Neuronal stem cell (in vitro differentiated cells): ENCODE measurements around the gene GABRG3.

Experiments used
- DNase-seq: peaks from one replicate; pipeline ENCODE4 v3.0.0-alpha.2; 2013; ENCODE audit warnings: low spot score
- H2AFZ ChIP-seq: one replicate; pipeline ENCODE4 v1.6.1; 2013; ENCODE audit warnings: mild to moderate bottlenecking, low read length, inconsistent platforms
- H2AK5ac ChIP-seq: 2 replicates; pipeline ENCODE4 v1.6.1; 2013; ENCODE audit warnings: low read depth, mild to moderate bottlenecking, inconsistent platforms, low read length, moderate library complexity, mixed read lengths
- H2BK120ac ChIP-seq: 2 replicates; pipeline ENCODE4 v1.6.1; 2013; ENCODE audit warnings: low read depth, mild to moderate bottlenecking, inconsistent platforms, low read length, moderate library complexity, mixed read lengths
- H2BK12ac ChIP-seq: one replicate; pipeline ENCODE4 v1.6.1; 2013; ENCODE audit warnings: low read length, inconsistent platforms
- H2BK15ac ChIP-seq: 2 replicates; pipeline ENCODE4 v1.6.1; 2013; ENCODE audit warnings: mild to moderate bottlenecking, low read length, inconsistent platforms, mixed read lengths
- H2BK5ac ChIP-seq: one replicate; pipeline ENCODE4 v1.6.1; 2013; ENCODE audit warnings: inconsistent platforms, mild to moderate bottlenecking, low read length, moderate library complexity
- H3K14ac ChIP-seq: one replicate; pipeline ENCODE4 v1.6.1; 2013; ENCODE audit warnings: low read length, inconsistent platforms
- H3K18ac ChIP-seq: 2 replicates; pipeline ENCODE4 v1.6.1; 2013; ENCODE audit warnings: low read length, inconsistent platforms
- H3K23ac ChIP-seq: 2 replicates; pipeline ENCODE4 v1.6.1; 2013; ENCODE audit warnings: low read depth, mild to moderate bottlenecking, mixed read lengths, low read length, inconsistent platforms; ENCODE audit not compliant: poor library complexity
- H3K27ac ChIP-seq: replicated peaks from 3 replicates; pipeline ENCODE4 v1.5.1; 2013; ENCODE audit warnings: low read length, inconsistent platforms
- H3K27me3 ChIP-seq, 3 experiments: 2 replicates each; pipeline ENCODE4 v1.6.1; 2013; ENCODE audit warnings: low read length in 3 of 3, mild to moderate bottlenecking in 2 of 3, inconsistent platforms in 1 of 3, low read depth in 1 of 3, mixed read lengths in 1 of 3, moderate library complexity in 1 of 3; ENCODE audit not compliant: control insufficient read depth in 3 of 3, insufficient read depth in 3 of 3
- H3K36me3 ChIP-seq, 2 donors: replicated peaks in 1 of 2; 2 replicates each; pipeline ENCODE4 v1.6.1; 2013; ENCODE audit warnings: low read length in 2 of 2; ENCODE audit not compliant: control insufficient read depth in 2 of 2, insufficient read depth in 2 of 2
- H3K4ac ChIP-seq: 2 replicates; pipeline ENCODE4 v1.6.1; 2013; ENCODE audit warnings: inconsistent platforms, mild to moderate bottlenecking, low read length, moderate library complexity
- H3K4me1 ChIP-seq, 2 donors: 1 replicate in 1 of 2; 2 replicates in 1 of 2; pipeline ENCODE4 v1.6.1; 2013; ENCODE audit warnings: low read length in 2 of 2, low read depth in 1 of 2; ENCODE audit not compliant: control insufficient read depth in 2 of 2, insufficient read depth in 1 of 2
- H3K4me2 ChIP-seq: one replicate; pipeline ENCODE4 v1.6.1; 2013; ENCODE audit warnings: mild to moderate bottlenecking, low read length, inconsistent platforms; ENCODE audit not compliant: insufficient read depth, poor library complexity, severe bottlenecking
- H3K4me3 ChIP-seq, 2 donors: 2 replicates each; pipeline ENCODE4 v1.5.1; 2013; ENCODE audit warnings: low read length in 2 of 2, mild to moderate bottlenecking in 2 of 2, inconsistent platforms in 1 of 2, moderate library complexity in 1 of 2
- H3K79me1 ChIP-seq: one replicate; pipeline ENCODE4 v1.6.1; 2013; ENCODE audit warnings: low read depth, mild to moderate bottlenecking, inconsistent platforms, low read length, moderate library complexity
- H3K9ac ChIP-seq: one replicate; pipeline ENCODE4 v1.6.1; 2013; ENCODE audit warnings: mild to moderate bottlenecking, low read depth, low read length, inconsistent platforms; ENCODE audit not compliant: poor library complexity
- H3K9me3 ChIP-seq, 2 donors: replicated peaks in 1 of 2; 2 replicates each; pipeline versions ENCODE3 to v1.6.1; 2013; ENCODE audit warnings: low read length in 2 of 2, mild to moderate bottlenecking in 2 of 2, inconsistent platforms in 1 of 2, low read depth in 1 of 2, mixed read lengths in 1 of 2, moderate library complexity in 1 of 2; ENCODE audit not compliant: control insufficient read depth in 2 of 2, insufficient read depth in 1 of 2
- H4K8ac ChIP-seq: one replicate; pipeline ENCODE4 v1.6.1; 2013; ENCODE audit warnings: low read depth, mild to moderate bottlenecking, inconsistent platforms, low read length, moderate library complexity
- H4K91ac ChIP-seq: one replicate; pipeline ENCODE4 v1.6.1; 2013; ENCODE audit warnings: low read length, low read depth, mild to moderate bottlenecking, inconsistent platforms; ENCODE audit not compliant: poor library complexity
- WGBS, 2 donors: extraction: QIAGEN DNeasy Blood & Tissue Kit; methylation state at CpG; one replicate each; pipeline ENCODE4 v1.1.7; 2013; ENCODE audit warnings: missing lambda C conversion rate in 2 of 2, mixed read lengths in 1 of 2; ENCODE audit not compliant: insufficient read length in 2 of 2, insufficient replicate concordance in 1 of 2; ENCODE audit errors: extremely low coverage in 2 of 2; 5-methylcytosine and 5-hydroxymethylcytosine counted together

Gene GABRG3

DNA sequence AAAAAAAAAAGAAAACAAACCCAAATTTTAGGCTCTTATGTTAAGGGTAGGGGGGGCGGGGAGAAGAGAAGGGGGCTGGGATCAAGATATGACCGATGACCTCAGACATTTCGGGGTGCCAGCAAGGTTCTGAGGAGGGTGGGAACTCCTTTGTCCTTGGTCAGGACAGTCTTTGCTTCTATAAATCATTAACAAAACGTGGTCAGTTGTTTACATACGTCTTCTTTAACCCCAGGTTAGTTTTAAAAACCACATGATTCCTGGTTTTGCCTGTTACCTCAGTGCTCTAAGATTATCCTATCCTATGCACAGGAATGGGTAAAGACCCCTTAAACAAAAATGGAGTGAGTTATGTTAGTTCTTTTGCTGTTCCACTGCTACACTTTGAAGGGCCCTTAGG is 285.5 kb downstream of the GABRG3 start:
- no peak overlapping the region for H2BK5ac ChIP-seq
- H2AK5ac ChIP-seq: no peak overlapping the region
- DNase-seq: no peak
- no CpG with 5 or more reads among the region's 5 CpGs for WGBS, 2 donors
- no peak overlapping the region for H3K4ac ChIP-seq
- H3K9me3 ChIP-seq: no peaks in the 10 kb centered on the region
- no peak overlapping the region for H3K4me2 ChIP-seq
- H4K91ac ChIP-seq: no peak overlapping the region
- H2AFZ ChIP-seq: no peak overlapping the region
- no peak overlapping the region for H3K4me3 ChIP-seq
- H2BK12ac ChIP-seq: no peak overlapping the region
- no peak overlapping the region for H3K14ac ChIP-seq
- no peak overlapping the region for H3K9ac ChIP-seq
- H3K27ac ChIP-seq: no peak overlapping the region
- no peaks in the 10 kb centered on the region for H3K27me3 ChIP-seq
- no peaks in the 10 kb centered on the region for H3K36me3 ChIP-seq
- no peak overlapping the region for H3K23ac ChIP-seq
- no peak overlapping the region for H2BK120ac ChIP-seq
- H2BK15ac ChIP-seq: no peak overlapping the region
- H3K79me1 ChIP-seq: no peaks in the 10 kb centered on the region
- H3K4me1 ChIP-seq: peaks cover 0 to 8% of the 10 kb centered on the region in 2 donors
- H3K18ac ChIP-seq: no peak overlapping the region
- no peak overlapping the region for H4K8ac ChIP-seq

- Histone ChIP-seq H2AFZ (no peak overlapping the region), H3K4ac (no peak overlapping the region), H3K18ac (no peak overlapping the region), H3K9me3 (no peaks in the 10 kb centered on the region), H2BK12ac (no peak overlapping the region), H2AK5ac (no peak overlapping the region), H3K4me1 (peaks cover 0 to 6% of the 10 kb centered on the region in 2 donors), H2BK5ac (no peak overlapping the region), H4K8ac (no peak overlapping the region), H2BK120ac (no peak overlapping the region), H3K27ac (no peak overlapping the region), H3K14ac (no peak overlapping the region), H3K79me1 (no peaks in the 10 kb centered on the region), H2BK15ac (no peak overlapping the region), H3K4me2 (no peak overlapping the region), H3K9ac (no peak overlapping the region), H3K36me3 (no peaks in the 10 kb centered on the region), H3K27me3 (no peaks in the 10 kb centered on the region), H3K23ac (no peak overlapping the region), H4K91ac (no peak overlapping the region), H3K4me3 (no peak overlapping the region)
- DNase-seq: no peak
- WGBS, 2 donors: no CpG with 5 or more reads among the region's 4 CpGs
These were observed 287.3 kb downstream of the GABRG3 start for GRCh38 chr15:27258287-27258686.

DNA sequence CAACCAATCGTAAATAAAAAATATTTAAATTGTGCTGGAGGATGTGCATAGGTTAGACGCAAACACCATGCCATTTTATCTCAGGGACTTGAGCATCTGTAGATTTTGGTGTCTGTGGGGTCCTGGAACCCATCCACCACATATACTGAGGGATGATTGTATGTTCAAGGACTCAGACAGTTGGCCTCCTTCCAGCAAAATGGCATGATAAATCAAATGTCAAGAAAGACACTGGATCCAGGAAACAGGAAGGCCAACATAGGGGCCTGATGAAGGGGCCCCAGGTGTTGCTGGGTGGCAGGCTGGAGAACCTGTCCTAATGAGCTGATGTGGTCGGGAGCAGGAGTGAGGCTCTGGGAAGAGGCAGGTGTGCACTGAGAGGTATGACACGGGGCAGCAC is 289.5 kb downstream of the GABRG3 start:
- Histone ChIP-seq H3K14ac (no peak overlapping the region), H2AK5ac (no peak overlapping the region), H4K8ac (no peak overlapping the region), H3K27me3 (no peaks in the 10 kb centered on the region), H3K4me2 (no peak overlapping the region), H2AFZ (no peak overlapping the region), H3K4ac (no peak overlapping the region), H2BK15ac (no peak overlapping the region), H3K23ac (no peak overlapping the region), H3K27ac (no peak overlapping the region), H3K36me3 (no peaks in the 10 kb centered on the region), H3K4me3 (no peak overlapping the region), H4K91ac (no peak overlapping the region), H3K79me1 (no peaks in the 10 kb centered on the region), H2BK120ac (no peak overlapping the region), H3K9ac (no peak overlapping the region), H2BK5ac (no peak overlapping the region), H2BK12ac (no peak overlapping the region), H3K9me3 (no peaks in the 10 kb centered on the region), H3K4me1 (peaks cover 0 to 5% of the 10 kb centered on the region in 2 donors), H3K18ac (no peak overlapping the region)
- no CpG with 5 or more reads among the region's 4 CpGs for WGBS, 2 donors
- no peak for DNase-seq

DNA sequence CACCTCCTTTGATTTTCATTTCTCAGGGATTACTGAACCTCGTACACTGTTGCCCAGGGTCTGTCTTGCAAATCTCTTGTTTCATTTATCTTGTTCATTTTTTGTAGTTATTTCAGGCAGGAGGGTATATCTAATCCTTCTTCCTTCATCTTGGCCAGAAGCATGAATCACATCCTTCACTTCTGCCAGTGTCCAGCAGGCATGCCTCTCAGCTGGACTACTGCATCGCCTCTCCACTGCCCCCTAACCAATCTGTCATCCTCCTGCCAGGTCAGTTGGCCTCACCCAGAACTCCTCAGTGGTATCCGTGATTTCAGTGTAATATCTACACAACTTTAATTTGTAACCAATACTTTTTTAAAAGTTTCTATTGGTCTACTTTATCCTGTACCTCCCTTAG is 297.9 kb downstream of the GABRG3 start:
- H2AK5ac ChIP-seq: no peak overlapping the region
- DNase-seq: no peak
- no CpG with 5 or more reads among the region's 3 CpGs for WGBS, 2 donors
- no peak overlapping the region for H3K14ac ChIP-seq
- no peak overlapping the region for H2BK5ac ChIP-seq
- H3K9ac ChIP-seq: no peak overlapping the region
- no peak overlapping the region for H2BK12ac ChIP-seq
- H2AFZ ChIP-seq: no peak overlapping the region
- H3K23ac ChIP-seq: no peak overlapping the region
- H3K4me1 ChIP-seq: peaks cover 0 to under 1% of the 10 kb centered on the region in 2 donors
- no peaks in the 10 kb centered on the region for H3K36me3 ChIP-seq
- H4K8ac ChIP-seq: no peak overlapping the region
- H3K18ac ChIP-seq: no peak overlapping the region
- no peak overlapping the region for H2BK15ac ChIP-seq
- no peak overlapping the region for H3K4me3 ChIP-seq
- no peak overlapping the region for H4K91ac ChIP-seq
- no peak overlapping the region for H3K4me2 ChIP-seq
- no peaks in the 10 kb centered on the region for H3K9me3 ChIP-seq
- H3K4ac ChIP-seq: no peak overlapping the region
- no peak overlapping the region for H2BK120ac ChIP-seq
- no peak overlapping the region for H3K27ac ChIP-seq
- no peaks in the 10 kb centered on the region for H3K27me3 ChIP-seq
- H3K79me1 ChIP-seq: no peaks in the 10 kb centered on the region
